Measurements from ENCODE around the gene BMPR1A.

DNA sequence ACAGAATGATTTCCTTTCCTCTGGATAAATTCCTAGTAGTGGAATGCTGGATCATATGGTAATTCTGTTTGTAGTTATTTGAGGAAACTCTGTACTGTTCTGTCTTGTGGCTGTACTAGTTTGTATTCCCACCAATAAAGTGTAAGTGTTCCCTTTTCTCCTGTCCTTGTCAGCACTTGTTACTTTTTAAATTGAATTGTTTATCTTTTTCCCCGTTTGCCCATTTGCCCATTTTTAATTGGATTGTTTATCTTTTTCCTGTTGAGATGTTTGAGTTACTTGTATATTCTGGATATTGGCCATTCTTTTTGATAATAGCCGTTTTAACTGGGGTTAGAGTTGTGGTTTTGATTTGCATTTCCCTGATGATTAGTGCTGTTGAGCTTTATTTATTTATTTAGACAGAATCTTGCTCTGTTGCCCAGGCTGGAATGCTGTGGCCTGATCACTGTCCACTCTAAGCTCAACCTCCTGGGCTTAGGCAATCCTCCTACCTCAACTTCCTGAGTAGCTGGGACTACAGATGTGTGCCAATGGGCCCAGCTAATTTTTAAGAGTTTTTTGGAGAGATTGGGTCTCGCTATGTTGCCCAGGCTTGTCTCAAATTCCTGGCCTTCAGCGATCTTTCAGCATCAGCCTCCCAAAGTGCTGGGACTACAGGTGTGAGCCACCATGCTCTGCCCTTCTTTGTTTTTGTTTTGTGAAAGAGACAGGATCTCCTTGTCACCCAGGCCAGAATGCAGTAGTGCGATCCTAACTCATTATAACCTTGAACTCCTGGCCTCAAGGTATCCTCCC is 23.0 kb downstream of the BMPR1A start:
- TF ChIP-seq CTCF (IDR thresholded peaks at IDR 0.05; ENCODE audit: low read depth, low read length) (no peak), EZH2phosphoT487 (IDR thresholded peaks at IDR 0.05; ENCODE audit: low read depth) (no peak)

All from OCI-LY3 (cell line).